Measurements from ENCODE around the gene MPDZ.

Gene MPDZ

DNA sequence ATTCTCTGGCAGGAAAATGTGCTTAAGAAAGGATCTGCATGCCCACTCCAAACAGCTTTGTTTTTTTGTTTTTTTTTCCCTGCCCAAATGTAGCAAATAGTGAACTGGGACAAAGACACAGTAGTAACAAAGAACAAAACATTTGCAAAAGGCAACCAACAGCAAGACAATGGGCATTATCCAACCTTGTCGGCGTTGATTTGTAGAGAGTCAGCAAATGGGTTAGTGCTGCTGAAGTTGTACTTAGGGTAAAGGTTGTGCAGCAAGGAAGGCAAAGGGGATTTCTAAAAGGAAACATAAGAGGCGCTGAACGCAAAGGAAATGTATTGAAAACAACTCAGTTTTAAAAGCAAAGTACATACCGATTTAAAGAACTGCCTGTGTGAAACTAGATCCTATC is 136.2 kb downstream of the MPDZ start:
- DNase-seq (ENCODE audit: extremely low spot score, insufficient read length, low read depth): no peak
- no peak for FAIRE-seq

DNA sequence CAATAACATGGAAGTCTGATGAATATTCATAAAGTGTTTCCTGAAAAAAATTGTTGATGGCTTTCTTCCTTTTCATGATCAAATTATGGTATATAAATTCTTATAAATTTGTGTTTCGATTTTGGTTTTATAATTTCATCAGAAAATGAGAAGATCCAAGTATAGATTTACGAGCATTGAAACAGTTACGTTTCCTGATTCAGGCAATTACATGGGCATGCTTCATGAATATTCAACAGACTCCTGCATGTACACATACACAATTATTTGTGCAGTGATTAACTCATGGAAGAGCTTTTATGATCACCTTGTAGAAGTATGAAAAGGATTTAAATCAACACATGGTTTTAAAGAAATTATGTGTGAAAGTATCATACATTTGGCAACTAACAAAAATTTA is 136.7 kb downstream of the MPDZ start:
- no peak for FAIRE-seq
- DNase-seq (ENCODE audit: extremely low spot score, insufficient read length, low read depth): no peak

DNA sequence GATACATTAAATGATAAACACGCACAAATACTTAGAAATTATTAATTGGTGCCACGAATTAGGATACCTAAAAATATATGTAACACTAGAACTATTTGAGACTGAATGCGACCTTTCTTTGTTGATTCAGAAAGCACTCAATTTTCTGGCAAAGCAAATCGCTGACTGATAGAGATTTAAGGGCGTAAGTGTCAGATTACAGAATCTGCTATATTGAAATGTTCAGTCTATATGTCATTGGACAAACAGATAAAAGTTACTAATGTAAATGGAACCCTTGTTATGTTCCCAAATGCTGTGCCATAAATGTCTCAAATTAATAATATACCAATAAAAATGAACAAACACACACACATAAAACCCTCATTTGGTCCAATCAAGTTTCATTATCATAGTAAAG is 137.9 kb downstream of the MPDZ start:
- DNase-seq (ENCODE audit: extremely low spot score, insufficient read length, low read depth) (no peak), FAIRE-seq (no peak)

DNA sequence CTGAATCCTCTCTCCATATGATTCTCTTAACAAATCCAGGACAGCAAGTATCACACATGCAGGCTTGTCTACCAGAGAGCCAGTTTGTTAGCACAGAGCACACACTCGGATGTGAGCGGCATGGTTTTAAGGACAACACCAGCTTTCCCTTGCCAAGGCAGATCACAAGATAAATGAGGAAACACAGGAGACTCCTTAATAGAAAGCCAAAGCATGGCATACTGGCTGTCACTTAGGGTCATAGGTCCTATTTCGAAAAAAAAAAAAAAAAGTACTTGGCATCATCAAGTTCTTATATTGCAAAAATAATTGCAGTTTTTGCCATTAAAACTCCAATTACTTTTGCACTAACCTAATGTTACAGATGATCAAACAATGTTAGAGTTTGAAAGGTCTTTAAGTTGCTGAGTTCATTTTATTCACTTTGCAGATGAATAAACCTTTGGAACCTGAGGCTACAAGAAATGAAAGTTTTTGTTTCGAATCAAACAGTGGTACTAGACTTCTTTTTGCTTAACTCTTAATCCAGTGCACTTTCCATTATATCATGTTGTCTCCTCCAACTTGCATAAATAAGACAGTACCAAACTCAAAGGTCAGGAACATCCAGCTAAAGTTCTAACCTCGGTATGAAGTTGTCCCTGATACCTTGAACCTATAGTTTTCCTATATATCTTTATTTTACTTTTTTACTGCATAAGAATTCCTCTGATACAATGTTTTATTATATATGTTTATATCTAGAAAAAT is 138.5 kb downstream of the MPDZ start:
- no peak for FAIRE-seq

DNA sequence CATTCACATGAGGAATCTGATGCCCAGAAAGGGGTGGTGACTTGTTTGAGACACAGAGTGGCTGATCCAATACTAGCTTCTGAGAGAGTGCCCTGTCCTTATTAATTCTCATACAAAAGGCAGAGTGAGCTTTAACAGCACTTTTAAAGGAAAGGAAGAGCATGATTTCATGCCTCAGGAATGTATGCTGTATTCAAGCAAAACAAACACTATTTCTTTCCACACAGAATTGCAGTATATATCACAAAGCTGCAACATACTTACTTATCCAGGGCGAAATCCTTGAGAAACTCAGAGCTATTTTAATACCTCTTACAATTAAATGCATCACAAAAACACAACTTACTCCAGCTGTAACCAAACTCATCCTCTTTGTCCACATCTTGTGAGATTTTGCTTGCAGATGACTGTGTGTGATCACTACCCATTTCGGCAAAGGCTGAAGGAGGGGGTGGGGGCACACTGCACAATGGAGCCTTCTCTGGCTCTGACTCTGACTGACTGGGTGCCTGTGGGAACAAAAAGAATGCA is 139.8 kb downstream of the MPDZ start:
- no peak for FAIRE-seq

More for the DNA sequence above, 138.5 kb downstream of the MPDZ start:
- no peak for DNase-seq (ENCODE audit: extremely low spot score, insufficient read length, low read depth)

DNA sequence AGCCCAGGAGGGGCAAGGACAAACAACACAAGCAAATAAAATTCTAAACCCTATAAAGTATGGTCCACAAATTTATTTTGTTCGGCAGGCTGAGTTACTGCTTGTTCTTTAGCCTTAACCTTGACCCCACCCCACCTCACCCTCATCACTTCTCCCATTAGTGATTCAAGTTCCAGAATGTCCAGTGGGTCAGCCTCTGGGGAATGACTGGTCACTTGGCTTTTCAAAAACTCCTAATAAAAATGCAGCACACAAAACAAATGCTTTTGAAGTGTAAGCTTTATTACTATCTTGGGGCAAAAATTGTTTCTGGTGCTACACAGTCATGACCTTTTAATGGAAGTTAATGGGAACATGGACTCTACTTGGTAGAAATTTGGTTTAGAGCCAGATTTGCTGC is 142.1 kb downstream of the MPDZ start:
- FAIRE-seq: no peak
- DNase-seq (ENCODE audit: extremely low spot score, insufficient read length, low read depth): no peak

More for the DNA sequence above, 139.8 kb downstream of the MPDZ start:
- DNase-seq (ENCODE audit: extremely low spot score, insufficient read length, low read depth): no peak

DNA sequence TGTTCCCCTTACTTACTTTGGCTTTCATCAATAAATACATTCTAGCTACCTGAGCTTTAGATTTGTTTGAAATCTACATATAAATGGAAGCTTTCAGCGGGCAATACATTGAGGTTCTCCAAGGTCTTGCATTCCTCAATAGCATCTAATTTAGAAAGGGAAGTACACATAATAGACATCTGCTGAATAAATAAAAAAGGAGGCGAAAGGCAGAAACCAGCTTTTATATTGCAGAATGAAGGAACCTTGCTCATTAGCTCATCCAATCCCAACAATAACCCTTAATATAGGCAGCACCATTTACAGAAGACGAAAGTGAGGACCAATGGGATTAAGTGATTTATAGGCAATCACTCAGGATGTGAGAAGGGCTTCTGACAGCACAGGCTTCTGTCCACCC is 147.5 kb downstream of the MPDZ start:
- FAIRE-seq: no peak
- DNase-seq (ENCODE audit: extremely low spot score, insufficient read length, low read depth): no peak

DNA sequence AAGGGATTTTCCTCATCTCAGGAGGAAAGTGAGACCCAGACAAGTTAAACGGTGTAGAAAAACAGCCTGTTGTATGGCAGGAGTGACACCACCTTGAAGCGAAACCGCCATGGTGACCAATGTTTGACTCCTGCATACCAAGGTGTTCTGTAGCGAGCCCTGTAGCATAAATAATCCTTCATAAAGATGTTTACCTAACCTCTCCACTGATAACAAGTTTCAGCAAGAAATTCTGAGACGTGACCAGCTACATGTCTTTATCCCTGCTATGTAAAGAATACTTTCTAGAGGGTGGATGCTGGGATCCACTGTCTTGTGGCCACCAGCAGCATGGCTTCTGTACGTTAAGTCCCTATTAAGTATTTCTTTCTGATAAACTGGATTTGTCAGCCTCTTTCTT is 148.1 kb downstream of the MPDZ start:
- FAIRE-seq (no peak), DNase-seq (ENCODE audit: extremely low spot score, insufficient read length, low read depth) (no peak)

DNA sequence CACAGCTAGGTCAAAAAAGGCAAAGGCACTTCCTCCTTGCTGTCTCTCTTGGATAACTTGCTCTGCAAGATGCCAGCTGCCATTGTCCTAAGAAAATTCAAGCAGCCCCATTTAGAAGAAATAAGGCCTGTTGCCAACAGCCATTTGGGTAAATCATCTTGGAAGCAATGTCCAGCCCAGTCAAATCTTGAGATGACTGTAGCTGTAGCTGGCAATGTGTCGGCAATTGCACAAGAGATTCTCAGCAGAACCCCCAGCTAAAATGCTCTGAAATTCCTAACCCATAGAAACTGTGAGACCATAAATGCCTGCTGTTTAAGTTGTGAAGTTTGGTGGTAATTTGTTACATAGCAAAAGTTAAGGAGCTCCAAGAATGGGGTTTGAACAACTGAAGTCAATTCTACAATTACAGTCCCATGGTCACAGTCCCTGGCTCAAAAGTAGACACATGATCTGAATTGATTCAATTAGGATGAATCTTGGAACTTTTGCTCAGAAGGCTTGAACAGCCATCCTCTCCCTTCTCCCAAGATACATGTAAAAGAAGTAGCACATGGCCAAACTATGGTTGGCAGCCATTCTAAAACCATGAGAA is 151.1 kb downstream of the MPDZ start:
- FAIRE-seq: no peak

DNA sequence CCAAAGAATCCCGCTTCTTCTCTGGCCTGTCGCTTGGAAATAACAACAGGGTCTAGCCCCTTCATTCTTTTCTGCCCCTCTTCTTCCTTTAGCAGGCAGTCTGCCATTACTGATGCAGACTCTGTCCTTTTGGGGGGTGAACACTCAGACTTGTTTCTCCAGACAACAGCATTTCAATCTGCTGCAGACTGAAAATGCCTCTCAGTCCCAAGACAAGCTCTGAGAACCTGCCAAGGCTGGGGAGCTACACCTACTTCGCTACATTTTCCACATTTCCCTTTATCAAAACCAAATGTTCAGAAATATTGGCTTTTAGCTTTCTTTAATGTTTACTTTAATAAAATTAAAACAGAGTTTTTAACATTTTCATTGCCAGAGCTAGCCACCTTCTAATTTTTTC is 152.4 kb downstream of the MPDZ start:
- DNase-seq (ENCODE audit: extremely low spot score, insufficient read length, low read depth) (no peak), FAIRE-seq (no peak)

More for the DNA sequence above, 151.1 kb downstream of the MPDZ start:
- DNase-seq (ENCODE audit: extremely low spot score, insufficient read length, low read depth): no peak

DNA sequence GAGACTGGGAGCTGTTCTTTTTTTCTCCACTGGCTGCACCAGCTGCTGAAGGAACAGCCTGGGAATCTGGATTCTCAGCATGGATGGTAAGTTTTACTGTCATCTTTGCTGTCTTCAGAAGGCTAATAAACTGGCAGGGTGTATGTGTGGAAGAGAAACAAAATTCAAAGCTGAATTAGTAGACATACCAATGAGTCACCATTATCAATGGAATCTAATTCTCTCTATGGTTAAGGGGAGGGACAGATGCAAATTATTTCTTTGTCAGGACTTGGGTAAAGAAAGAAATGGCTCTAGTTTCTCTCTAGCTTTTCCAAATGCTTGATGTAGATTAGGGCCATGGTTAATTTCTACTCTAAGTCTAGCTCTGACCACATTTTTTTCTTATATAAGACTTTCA is 154.2 kb downstream of the MPDZ start:
- no peak for FAIRE-seq

DNA sequence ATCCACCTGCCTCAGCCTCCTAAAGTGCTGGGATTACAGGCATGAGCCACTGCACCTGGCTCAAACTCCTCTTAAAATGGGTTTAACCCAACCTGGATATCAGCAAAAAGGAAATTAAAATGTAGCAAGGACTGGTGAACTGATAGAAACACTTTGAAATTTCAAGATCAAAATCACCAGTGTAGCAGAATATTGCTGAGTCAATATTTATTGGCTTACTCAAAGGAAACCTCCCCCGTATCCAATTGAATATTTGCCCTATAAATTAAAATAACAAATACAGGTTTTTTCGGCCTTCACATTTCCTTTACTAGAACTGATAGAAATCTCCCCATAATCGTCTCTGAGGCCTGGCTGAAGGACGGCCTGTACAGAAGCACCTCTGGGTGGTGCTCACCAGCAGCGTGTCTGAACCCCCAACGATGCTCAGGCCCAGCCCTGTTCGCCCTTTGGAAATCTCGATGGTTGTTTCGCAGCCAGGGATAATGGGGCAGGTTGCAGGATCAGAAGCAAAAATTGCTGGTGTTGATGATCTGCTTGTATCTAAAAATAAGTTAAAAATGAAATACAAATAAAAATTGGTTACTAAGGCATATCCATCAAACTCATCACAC is 156.6 kb downstream of the MPDZ start:
- no peak for DNase-seq (ENCODE audit: extremely low spot score, insufficient read length, low read depth)
- no peak for FAIRE-seq

More for the DNA sequence above, 154.2 kb downstream of the MPDZ start:
- DNase-seq (ENCODE audit: extremely low spot score, insufficient read length, low read depth): no peak

DNA sequence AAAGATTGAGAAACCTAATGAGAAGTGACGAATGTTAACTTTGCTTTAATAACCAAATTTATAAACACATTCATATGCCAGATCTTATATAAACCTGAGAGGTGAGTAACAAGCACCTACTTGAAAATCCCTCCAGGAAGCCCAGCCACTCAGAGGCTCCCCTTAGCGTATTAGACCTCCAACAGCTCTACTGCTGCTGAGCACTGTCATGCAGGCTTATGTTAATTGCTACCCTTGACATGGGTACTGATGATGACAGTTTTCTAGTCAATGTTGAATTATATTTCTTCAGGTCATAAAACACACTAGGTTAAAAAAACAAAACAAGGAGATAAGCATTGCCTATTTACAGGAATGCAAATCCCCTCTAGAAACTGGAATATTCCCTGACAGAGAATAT is 161.2 kb downstream of the MPDZ start:
- FAIRE-seq: no peak
- no peak for DNase-seq (ENCODE audit: extremely low spot score, insufficient read length, low read depth)

DNA sequence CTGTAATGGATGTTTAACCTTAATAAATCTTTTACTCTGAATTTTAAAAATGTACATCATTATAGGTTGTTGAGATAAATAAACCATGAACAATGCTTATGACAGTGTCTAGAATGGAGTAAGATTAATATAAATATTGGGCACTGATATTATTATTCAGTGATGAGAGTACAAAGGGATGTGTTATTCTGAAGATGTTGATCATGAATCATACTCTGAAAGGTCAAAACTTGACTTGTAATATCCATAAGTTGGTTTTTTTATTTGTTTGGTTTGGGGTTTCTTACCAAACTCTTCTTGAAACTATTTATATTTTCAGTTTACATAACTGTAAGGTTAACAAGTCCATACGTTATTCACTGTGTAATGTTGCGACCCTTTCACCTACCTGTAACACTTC is 163.2 kb downstream of the MPDZ start:
- no peak for FAIRE-seq
- no peak for DNase-seq (ENCODE audit: extremely low spot score, insufficient read length, low read depth)

DNA sequence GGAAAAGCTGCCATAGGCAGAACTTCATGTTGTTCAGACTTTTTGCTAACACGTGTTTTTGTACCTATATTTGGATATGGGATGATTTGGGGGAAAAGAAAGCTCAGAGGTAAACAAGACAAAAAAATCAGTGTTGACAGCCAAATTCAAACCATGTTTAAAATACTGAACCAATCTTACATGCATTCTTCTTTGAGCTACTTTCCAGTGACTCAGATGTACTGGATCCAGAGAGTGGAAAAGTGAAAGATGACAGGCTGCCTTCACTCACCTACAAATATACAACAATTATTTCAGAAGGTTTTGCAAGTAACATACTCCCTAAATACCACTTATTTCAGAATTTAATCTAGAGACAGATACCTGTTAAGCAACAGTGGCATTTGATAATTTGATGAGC is 165.7 kb downstream of the MPDZ start:
- FAIRE-seq (no peak), DNase-seq (ENCODE audit: extremely low spot score, insufficient read length, low read depth) (no peak)

DNA sequence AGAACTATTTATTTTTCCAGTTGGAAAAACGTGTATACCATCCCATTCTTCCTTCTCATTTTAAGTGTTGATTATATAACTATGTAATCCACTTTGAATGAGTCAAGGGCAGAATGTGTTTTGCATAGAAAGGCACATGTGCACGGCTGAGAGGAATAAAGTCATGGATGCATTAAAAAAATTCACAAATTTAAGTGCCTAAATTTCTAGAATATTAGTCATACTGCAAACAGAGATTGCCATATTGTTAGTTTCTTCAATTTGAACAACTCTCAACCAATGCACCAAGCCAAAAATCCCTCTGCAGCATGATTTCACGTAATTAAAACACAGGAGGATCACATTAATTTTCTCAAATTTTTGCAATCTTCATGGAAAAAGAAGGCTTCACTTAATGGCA is 166.3 kb downstream of the MPDZ start:
- DNase-seq (ENCODE audit: extremely low spot score, insufficient read length, low read depth) (no peak), FAIRE-seq (no peak)

DNA sequence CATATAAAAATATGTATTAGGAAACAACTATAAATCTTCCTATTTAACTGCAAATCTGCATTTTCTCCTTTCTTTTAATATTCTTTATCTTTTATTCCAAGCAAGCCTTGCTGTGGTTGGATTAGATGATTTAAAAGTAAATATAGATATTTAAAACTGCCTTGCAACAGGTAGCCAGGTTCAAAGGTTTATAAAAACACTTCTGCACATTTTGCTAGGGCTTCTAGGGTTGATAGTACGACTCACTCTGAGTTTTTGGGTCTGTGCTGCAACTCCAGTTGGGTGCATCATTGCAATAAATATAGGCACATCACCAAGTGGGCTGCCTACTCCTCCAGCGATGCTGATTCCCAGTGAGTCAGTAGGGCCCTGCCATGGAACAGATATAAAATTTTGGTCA is 167.7 kb downstream of the MPDZ start:
- FAIRE-seq (no peak), DNase-seq (ENCODE audit: extremely low spot score, insufficient read length, low read depth) (no peak)

DNA sequence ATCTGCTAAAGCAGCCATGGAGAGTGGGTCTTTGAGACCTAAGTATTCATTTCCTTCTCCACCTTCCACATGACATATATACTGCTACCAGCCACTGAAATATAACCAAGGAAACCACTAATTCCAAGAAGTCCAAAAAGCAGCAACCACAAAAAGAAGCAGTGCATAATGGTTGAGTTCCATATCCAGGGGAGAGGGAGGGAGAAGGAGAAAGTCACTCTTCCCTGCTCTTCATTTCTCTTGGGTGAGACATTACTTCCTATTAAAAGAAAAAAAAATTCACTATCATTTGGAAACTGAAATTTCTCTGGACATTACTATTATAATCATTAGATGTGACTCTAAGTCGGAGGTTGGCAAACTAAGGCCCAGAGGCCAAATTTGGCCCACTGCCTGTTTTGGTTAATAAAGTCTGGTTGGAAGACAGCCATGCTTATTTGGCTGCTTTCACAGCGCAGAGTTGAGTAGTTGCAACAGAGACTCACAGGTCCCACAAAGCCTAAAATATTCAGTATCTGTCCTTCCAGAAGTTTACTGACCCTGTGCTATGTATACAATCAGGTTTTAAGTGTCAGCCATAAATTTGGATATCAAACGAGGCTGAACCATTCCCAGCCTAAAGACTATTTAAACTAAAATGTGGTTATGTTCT is 168.6 kb downstream of the MPDZ start:
- no peak for DNase-seq (ENCODE audit: extremely low spot score, insufficient read length, low read depth)
- FAIRE-seq: no peak

DNA sequence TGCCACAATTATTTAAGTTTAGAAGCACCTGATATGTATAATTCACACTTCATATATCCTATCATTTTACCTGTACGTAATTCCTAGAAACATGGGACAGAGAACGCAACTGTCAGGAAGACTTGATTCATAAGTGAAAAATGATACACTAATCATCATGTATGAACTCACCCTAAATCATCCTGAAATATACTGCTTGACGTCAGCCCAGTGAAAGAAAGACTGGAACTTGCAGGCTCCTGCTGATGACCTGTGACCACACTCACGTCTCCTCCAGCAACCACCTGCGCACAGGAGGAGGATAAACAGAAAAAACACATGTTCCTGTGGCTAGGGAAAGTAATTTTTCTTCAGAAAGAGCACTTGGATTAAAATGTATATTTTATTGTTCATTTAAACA is 169.7 kb downstream of the MPDZ start:
- no peak for DNase-seq (ENCODE audit: extremely low spot score, insufficient read length, low read depth)
- no peak for FAIRE-seq

DNA sequence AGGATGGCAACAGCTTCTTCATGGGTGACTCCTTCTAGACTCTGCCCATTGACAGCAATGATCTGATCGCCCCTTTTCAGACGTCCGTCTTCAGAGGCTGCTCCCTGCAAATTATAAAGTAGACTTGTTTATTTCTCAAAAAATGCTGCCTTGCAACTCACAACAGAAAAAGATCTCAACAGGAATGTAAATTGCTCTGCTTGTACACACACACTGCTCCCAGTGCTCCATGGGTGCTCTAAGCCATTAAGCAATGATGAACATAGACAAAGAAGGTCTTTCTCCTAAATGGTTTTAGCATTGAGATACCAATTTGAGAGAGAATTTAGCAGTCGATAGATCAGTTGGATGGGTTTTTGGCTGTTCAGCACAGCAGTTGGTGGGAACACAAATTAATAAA is 172.5 kb downstream of the MPDZ start:
- no peak for DNase-seq (ENCODE audit: extremely low spot score, insufficient read length, low read depth)
- FAIRE-seq: no peak
